Endothelial cell of umbilical vein (primary cell): ENCODE data around the gene BLVRA. TPM values are rescaled to one million over a fixed set of nuclear protein-coding genes. Genes with fewer than 3 reads are reported as not detected.
A peak's percentile ranks its signal among the peaks of the same experiment; 100 is the strongest.

Source experiments
- BruUV-seq: library from RNA; stranded (reverse); fragments of 400-500 nt; replicated peaks from 2 replicates; lab custom pipeline; 2021; lab: Mats Ljungman, UMichigan
- CTCF ChIA-PET: fragments of 300-600, 350-600 bp; sonication (Branson Sonifier 250); formaldehyde crosslinking; loops from one replicate; lab custom pipeline; 2021; ENCODE audit warnings: antibody characterized with exemption, inconsistent platforms; lab: Charles Lee
- POLR2A ChIA-PET: fragments of 300-600, 350-600 bp; sonication (Branson Sonifier 250); formaldehyde crosslinking; loops from one replicate; lab custom pipeline; 2021; ENCODE audit warnings: antibody characterized with exemption, inconsistent platforms; lab: Charles Lee
- DNase-seq: peaks from one replicate; pipeline ENCODE4 v3.0.0-alpha.2; 2011; ENCODE audit warnings: low read depth, low spot score
- FAIRE-seq: peaks from 2 replicates; lab custom pipeline; 2011; peaks lifted over from hg19 to GRCh38; lab: Jason Lieb, UNC
- H2AFZ ChIP-seq: 2 replicates; pipeline ENCODE4 v1.6.0; 2012; ENCODE audit warnings: low read depth, low read length, control low read depth, inconsistent platforms
- H3K27ac ChIP-seq: 2 replicates; pipeline ENCODE4 v1.5.1; 2011; ENCODE audit warnings: low read depth, mild to moderate bottlenecking, control low read depth, low read length, moderate library complexity; ENCODE audit not compliant: insufficient read depth
- H3K27me3 ChIP-seq, 2 experiments: 2 replicates each; pipeline versions ENCODE4 v1.6.0 to v1.6.1; 2011; ENCODE audit warnings: low read length in 2 of 2, mixed read lengths in 1 of 2; ENCODE audit not compliant: control insufficient read depth in 2 of 2, insufficient read depth in 2 of 2
- H3K36me3 ChIP-seq, 2 experiments: 2 replicates in 1 of 2; 3 replicates in 1 of 2; pipeline ENCODE4 v1.5.1; 2011; ENCODE audit warnings: low read length in 2 of 2, mild to moderate bottlenecking in 1 of 2, moderate library complexity in 1 of 2; ENCODE audit not compliant: control insufficient read depth in 2 of 2, insufficient read depth in 2 of 2; ENCODE audit errors: extremely low read depth in 1 of 2
- H3K4me1 ChIP-seq: 3 replicates; pipeline ENCODE4 v1.5.1; 2011; ENCODE audit warnings: mild to moderate bottlenecking, low read length; ENCODE audit not compliant: control insufficient read depth, insufficient read depth; ENCODE audit errors: extremely low read depth
- H3K4me2 ChIP-seq: 2 replicates; pipeline ENCODE4 v1.6.1; 2011; ENCODE audit warnings: low read length, control low read depth, mixed read lengths; ENCODE audit not compliant: insufficient read depth
- H3K4me3 ChIP-seq, 3 experiments: fragments of 200-600 bp in 1 of 3; sonication (generic), shearing (Covaris generic) in 1 of 3; replicated peaks in 1 of 3; 2 replicates each; pipeline ENCODE4 v1.5.1; 2011 to 2016; ENCODE audit warnings: control low read depth in 3 of 3, low read length in 3 of 3, mild to moderate bottlenecking in 2 of 3, inconsistent platforms in 1 of 3, low read depth in 1 of 3, moderate library complexity in 1 of 3; ENCODE audit not compliant: insufficient read depth in 1 of 3
- H3K79me2 ChIP-seq: 2 replicates; pipeline ENCODE4 v1.6.0; 2012; ENCODE audit warnings: low read length, inconsistent platforms; ENCODE audit not compliant: control insufficient read depth, insufficient read depth
- H3K9ac ChIP-seq: replicated peaks from 2 replicates; pipeline ENCODE3; 2011; ENCODE audit warnings: low read length, control low read depth; ENCODE audit not compliant: insufficient read depth; ENCODE audit errors: extremely low read depth
- H3K9me1 ChIP-seq: replicated peaks from 3 replicates; pipeline ENCODE4 v1.6.0; 2011; ENCODE audit warnings: mild to moderate bottlenecking, low read length; ENCODE audit not compliant: control insufficient read depth, insufficient read depth; ENCODE audit errors: extremely low read depth
- H3K9me3 ChIP-seq: replicated peaks from 2 replicates; pipeline ENCODE4 v1.5.1; 2012; ENCODE audit warnings: low read length, inconsistent platforms; ENCODE audit not compliant: control insufficient read depth, insufficient read depth
- H4K20me1 ChIP-seq: replicated peaks from 2 replicates; pipeline ENCODE3; 2011; ENCODE audit warnings: mild to moderate bottlenecking, low read length; ENCODE audit not compliant: control insufficient read depth, insufficient read depth; ENCODE audit errors: extremely low read depth
- CTCF ChIP-seq, 2 donors: IDR thresholded peaks; 1 replicate in 1 of 2; 2 replicates in 1 of 2; pipeline ENCODE4 v1.5.1; 2011; ENCODE audit warnings: low read length in 2 of 2, mild to moderate bottlenecking in 2 of 2, moderate library complexity in 2 of 2, control low read depth in 1 of 2, inconsistent platforms in 1 of 2, low read depth in 1 of 2; ENCODE audit not compliant: insufficient read depth in 1 of 2; ENCODE audit errors: extremely low read depth in 1 of 2
- EZH2 ChIP-seq: IDR thresholded peaks from 2 replicates; pipeline ENCODE4 v1.6.1; 2012; ENCODE audit warnings: borderline replicate concordance, low read depth, mild to moderate bottlenecking, moderate library complexity, low read length, inconsistent platforms; ENCODE audit not compliant: severe bottlenecking
- FOS ChIP-seq: IDR thresholded peaks from 2 replicates; pipeline ENCODE4 v1.6.1; 2011; ENCODE audit warnings: mild to moderate bottlenecking, low read length, moderate library complexity, borderline replicate concordance; ENCODE audit not compliant: insufficient read depth
- GATA2 ChIP-seq: IDR thresholded peaks from 2 replicates; pipeline ENCODE4 v1.7.0; 2011; ENCODE audit warnings: low read depth, mild to moderate bottlenecking, moderate library complexity, mixed read lengths, low read length; ENCODE audit not compliant: insufficient read length, insufficient read depth
- JUN ChIP-seq: IDR thresholded peaks from 2 replicates; pipeline ENCODE4 v1.6.1; 2011; ENCODE audit warnings: borderline replicate concordance, low read depth; ENCODE audit not compliant: insufficient read length, insufficient read depth
- MAX ChIP-seq: IDR thresholded peaks from 2 replicates; pipeline ENCODE4 v1.6.1; 2011; ENCODE audit not compliant: insufficient read depth, insufficient read length
- MYC ChIP-seq: IDR thresholded peaks from one replicate; pipeline ENCODE4 v1.6.1; 2011; ENCODE audit warnings: mild to moderate bottlenecking, low read depth, low read length
- POLR2A ChIP-seq: IDR thresholded peaks from 2 replicates; pipeline ENCODE4 v1.6.1; 2012; ENCODE audit warnings: low read depth, mild to moderate bottlenecking, control low read depth, low read length
- POLR2AphosphoS5 ChIP-seq: IDR thresholded peaks from 2 replicates; pipeline ENCODE4 v1.6.1; 2012; ENCODE audit warnings: low read depth, mild to moderate bottlenecking, control low read depth, low read length, moderate library complexity; ENCODE audit not compliant: insufficient read depth
- dilution Hi-C: fragments of 300-500 bp; cut with MboI; formaldehyde crosslinking; loops from one replicate; pipeline ENCODE4 v1.15.0; 2019; ENCODE audit warnings: low sequenced_read_pairs; ENCODE audit not compliant: extremely low pct_ligation_motif_present
- intact Hi-C: fragments of 100-400 bp; cut with micrococcal nuclease; formaldehyde crosslinking; loops from one replicate; pipeline ENCODE4 v1.10.0; 2022
- polyA plus RNA-seq, 4 experiments: library from polyadenylated mRNA; depleted of rRNA in 3 of 4; stranded (reverse) in 3 of 4; unstranded in 1 of 4; fragments of >200 nt; gene quantifications; 2 replicates each; pipeline versions ENCODE4 v1.2.1 to v1.2.3, GENCODE V29; 2011 to 2012; ENCODE audit warnings: missing spikeins in 1 of 4
- total RNA-seq: library from RNA; stranded (reverse); gene quantifications from 2 replicates; pipeline ENCODE4 v1.2.3, GENCODE V29; 2021

The BLVRA gene
- total and polyA plus RNA-seq, 2 donors (not counting 3 experiments of a cell fraction or from before 2014, with no cell fraction given) = 24.0 to 34.5 TPM

DNA sequence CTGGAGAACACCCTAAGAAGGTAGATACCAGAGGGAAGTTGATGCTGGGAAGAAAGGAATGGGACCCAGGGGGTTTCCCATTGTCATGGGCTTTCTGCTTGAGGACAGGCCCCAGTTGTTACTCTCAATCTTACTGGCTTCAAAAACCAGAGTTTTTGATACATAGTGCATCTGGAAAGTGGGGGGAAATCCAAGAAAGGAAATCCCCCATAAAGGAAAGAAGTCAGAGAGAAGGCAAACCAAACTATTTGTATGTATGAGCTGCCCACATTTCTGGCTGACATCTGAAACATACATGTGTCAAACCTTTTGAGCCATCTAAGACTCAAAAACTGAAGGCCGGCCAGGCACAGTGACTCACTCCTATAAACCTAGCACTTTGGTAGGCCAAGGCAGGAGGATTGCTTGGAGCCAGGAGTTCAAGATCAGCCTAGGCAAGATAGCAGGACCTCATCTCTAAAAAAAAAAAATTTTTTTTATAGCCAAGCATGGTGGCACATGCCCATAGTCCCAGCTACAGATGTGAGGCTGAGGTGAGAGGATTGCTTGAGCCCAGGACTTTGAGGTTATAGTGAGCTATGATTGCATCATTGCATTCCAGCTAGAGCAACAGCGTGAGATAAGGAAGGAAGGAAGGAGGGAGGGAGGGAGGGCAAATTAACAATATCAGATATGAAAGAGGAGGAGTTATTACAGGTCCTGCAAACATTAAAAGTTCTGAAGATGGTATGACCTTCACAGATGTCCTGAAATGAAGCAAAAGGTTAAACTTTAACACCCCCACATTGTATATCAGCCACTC, 22.5 kb upstream of the BLVRA start:
- TF ChIP-seq FOS (no peak), GATA2 (peak; percentile 35)
- H2AFZ ChIP-seq = no peak overlapping the region
- dilution Hi-C loops = no loop called here

DNA sequence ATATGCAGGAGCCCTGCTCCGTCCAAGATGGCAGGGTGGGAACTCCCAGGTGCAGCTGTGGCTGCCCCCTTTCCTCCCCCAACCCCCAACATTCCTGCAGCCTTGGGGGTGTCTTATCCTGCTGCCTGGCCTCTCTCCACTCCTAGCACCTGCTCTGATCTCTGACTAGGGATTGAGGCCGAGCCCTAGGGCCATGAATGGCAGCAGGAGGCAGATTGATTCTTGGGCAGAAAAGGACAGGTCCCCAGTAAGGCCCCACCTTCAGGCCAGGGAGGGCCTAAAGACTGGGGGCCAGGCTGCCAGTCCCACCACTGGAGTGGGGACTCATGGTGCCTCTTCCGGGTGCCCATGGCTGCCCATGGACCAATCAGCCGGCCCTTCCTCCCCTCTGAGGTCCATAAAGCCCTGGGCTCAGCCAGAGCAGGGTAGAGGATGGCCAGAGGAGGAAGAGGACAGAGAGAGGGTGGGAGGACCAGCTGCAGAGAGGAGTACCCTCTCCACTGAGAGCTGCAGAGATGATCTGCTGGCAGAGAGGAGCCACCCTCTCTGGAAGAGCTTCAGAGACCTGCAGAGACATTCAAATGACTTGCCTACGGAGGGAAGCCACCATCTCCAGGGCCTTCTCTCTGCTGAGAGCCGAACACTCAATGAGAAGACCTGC, 20.9 kb upstream of the BLVRA start:
- FAIRE-seq = no peak
- H3K4me2 ChIP-seq = no peak overlapping the region
- ChIA-PET CTCF (interaction anchor here (1.7 kb wide), 2 partner anchors 11 to 298 kb away, joined by 3 to 5 read pairs; no protein-coding TSS in a partner anchor), POLR2A (no interaction called here)
- H3K36me3 ChIP-seq = no peaks in the 10 kb centered on the region
- no peaks in the 10 kb centered on the region for H3K9me1 ChIP-seq
- no peak overlapping the region for H2AFZ ChIP-seq
- TF ChIP-seq POLR2A (no peak), CTCF (IDR thresholded peaks at IDR 0.05; ENCODE audit: extremely low read depth in 1 of 2, insufficient read depth in 1 of 2, low read depth in 1 of 2, low read length in 2 of 2) (no peak), GATA2 (no peak), EZH2 (no peak), MYC (no peak), POLR2AphosphoS5 (no peak), FOS (no peak), JUN (no peak), MAX (no peak)
- no peak for DNase-seq
- BruUV-seq = no TSS peak
- H3K4me3 ChIP-seq = no peak overlapping the region
- H3K79me2 ChIP-seq = no peaks in the 10 kb centered on the region
- peaks cover 0 to 2% of the 10 kb centered on the region in 2 experiments for H3K27me3 ChIP-seq
- H3K9me3 ChIP-seq = no peaks in the 10 kb centered on the region
- intact Hi-C loops = no loop called here
- no peaks in the 10 kb centered on the region for H4K20me1 ChIP-seq
- H3K9ac ChIP-seq = no peak overlapping the region
- dilution Hi-C loops = no loop called here
- peaks cover 3% of the 10 kb centered on the region for H3K4me1 ChIP-seq
- no peak overlapping the region for H3K27ac ChIP-seq

More for the DNA sequence above, 22.5 kb upstream of the BLVRA start:
- no peak overlapping the region for H3K9ac ChIP-seq
- H3K27me3 ChIP-seq = peaks cover 2 to 3% of the 10 kb centered on the region in 2 experiments
- ChIA-PET CTCF (interaction anchor here (1.0 to 1.7 kb wide), 4 partner anchors 10 to 297 kb away, joined by 3 to 5 read pairs (median 3); partner anchors contain the start of gene STK17A), POLR2A (no interaction called here)
- no peak overlapping the region for H3K4me3 ChIP-seq
- H3K36me3 ChIP-seq = no peaks in the 10 kb centered on the region
- H3K27ac ChIP-seq = no peak overlapping the region
- no peaks in the 10 kb centered on the region for H3K9me3 ChIP-seq
- no peaks in the 10 kb centered on the region for H3K9me1 ChIP-seq
- DNase-seq = no peak
- H3K4me2 ChIP-seq = no peak overlapping the region
- intact Hi-C loops = no loop called here
- no peaks in the 10 kb centered on the region for H3K79me2 ChIP-seq
- FAIRE-seq = peak; percentile 37
- no peaks in the 10 kb centered on the region for H4K20me1 ChIP-seq
- peaks cover 3% of the 10 kb centered on the region for H3K4me1 ChIP-seq
- no TSS peak for BruUV-seq
